Right hindlimb (tissue), 1 donor: ENCODE measurements around the gene RPS6KA3.
"Not testable (repeated sequence)": the region's sequence is repeated elsewhere in the genome, so short reads cannot be mapped to it uniquely, and the experiment has no call there.

Source experiments
- DNase-seq: peaks from one replicate; pipeline ENCODE4 v3.0.0-alpha.2; 2018

RPS6KA3 gene

DNA sequence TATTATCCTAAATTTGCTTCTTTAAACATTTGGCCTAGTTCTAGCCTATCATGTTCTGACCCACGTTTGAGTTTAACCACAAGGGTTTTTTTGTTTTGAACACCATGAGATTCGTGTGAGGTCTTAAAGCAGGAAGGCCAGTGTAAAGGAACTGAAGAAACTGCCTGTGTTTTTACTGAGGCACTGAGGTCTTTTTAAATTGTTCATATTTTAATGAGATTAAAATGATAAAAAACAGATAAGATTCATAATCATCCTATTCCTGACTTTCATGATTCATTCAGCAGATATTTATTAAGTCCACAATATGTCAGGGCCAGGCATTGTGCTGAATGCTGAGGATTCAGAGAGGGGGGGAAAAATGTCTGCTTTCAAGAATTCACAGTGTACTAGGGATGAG is 3.2 kb downstream of the RPS6KA3 start:
- no peak for DNase-seq

DNA sequence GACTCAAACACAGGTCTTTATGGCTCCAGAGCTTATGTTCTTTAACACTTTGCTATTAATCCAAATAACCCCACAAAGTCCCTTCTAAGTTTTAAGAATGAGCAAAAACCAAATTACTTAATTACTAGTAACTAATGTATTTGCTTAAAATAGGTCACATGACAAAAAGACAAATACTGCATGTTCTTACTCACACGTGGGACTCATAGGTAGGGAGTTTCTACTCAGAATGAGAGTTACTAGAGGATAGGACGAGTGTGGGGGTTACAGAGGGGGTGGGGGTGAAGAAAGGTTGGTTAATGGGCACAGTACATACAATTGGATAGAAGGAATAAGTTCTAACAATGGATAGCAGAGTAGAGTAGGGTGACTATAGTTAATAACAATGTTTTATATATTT is 5.8 kb downstream of the RPS6KA3 start:
- DNase-seq, result no peak

DNA sequence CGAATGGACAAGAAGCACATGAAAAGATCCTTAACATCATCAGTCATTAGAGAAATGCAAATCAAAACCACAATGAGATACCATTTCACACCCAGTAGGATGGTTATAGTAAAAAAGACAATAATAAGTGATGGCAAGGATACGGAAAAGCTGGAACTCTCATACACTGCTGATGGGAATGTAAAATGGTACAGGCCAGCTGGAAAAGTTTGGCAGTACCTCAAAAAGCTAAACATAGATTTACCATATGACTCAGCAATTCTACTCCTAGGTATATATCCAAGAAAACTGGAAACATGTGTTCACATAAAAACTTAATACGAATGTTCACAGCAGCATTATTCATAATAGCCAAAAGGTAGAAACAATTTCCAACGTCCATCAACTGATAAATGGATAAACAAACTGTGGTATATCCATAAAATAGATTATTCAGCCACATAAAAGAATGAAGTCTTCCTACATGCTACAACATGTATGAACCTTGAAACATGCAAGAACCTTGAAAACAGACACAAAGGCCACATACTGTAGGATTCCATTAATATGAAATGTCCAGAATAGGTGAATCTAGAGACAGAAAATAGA is 11.9 kb downstream of the RPS6KA3 start:
- no peak for DNase-seq

DNA sequence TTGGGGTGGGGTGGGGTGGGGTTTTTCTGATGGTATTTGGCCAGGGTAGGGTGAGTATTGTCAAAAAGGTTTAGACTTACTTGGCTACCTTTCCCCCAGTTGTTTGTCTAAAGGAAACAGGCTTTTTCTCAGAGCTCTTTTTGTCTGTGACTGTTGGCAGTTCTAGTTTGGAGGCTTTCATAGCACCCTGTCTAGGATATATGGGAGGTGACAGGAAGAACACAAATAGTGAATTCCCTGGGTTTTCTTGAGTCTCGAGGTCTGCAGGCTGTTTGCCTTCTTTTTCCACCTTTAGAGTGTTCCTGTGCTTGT is 13.5 kb downstream of the RPS6KA3 start:
- no peak for DNase-seq

DNA sequence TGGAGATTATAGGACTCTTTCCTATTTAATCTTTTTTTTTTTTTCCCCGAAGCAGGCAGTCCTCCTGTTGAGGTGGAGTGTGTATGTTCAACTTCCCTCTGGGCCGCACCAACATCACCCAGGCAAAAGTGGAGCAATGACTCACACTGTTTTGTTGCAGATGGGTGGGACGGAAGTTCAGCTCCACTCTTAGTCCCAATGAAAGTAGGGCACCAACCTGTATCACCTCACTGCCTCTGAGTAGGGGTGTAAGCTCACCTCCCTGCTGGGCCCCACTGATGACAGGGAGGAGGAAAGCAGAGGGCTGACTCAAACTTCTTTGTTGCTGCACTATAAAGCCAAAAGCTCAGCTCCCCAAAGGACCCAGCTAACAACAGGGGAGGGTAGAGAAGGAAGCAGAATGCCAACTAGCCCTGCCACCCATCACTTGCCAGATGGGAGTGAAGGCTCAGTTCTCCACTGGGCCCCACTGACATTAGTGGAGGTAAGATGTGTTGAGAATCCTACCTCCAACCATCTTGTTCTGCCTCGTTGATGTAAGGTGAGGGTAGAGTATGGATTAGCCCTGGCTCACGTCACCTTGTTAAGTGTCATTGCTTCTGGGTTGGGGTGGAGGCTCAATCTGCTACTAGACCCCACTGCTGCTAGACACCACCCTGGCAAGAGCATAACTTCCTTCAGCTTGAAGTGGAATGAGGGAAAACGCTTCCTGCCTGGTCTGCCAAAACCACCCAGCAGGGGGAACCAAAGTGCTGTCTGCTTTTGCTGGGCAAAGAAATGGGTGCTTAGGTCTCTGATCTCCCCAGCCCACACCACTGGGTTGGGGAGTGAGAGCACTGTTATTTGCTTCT is 14.1 kb downstream of the RPS6KA3 start:
- peak; percentile 17 for DNase-seq

DNA sequence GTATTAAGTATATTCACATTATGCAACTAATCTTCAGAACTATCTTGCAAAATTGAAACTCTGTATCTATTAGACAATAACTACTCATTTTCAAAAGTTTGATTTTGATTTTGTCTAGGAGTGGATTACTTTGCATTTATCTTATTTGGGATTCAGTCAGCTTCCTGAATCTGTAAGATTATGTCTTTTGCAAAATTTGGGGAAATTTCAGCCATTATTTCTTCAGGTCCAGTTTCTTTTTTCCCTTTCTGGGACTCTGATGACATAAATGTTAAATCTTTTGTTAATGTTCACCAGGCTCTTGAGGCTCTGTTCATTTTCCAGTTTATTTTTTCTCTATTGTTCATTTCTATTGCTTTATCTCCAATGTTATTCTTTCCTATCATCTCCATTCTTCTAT is 15.0 kb downstream of the RPS6KA3 start:
- DNase-seq, result no peak

DNA sequence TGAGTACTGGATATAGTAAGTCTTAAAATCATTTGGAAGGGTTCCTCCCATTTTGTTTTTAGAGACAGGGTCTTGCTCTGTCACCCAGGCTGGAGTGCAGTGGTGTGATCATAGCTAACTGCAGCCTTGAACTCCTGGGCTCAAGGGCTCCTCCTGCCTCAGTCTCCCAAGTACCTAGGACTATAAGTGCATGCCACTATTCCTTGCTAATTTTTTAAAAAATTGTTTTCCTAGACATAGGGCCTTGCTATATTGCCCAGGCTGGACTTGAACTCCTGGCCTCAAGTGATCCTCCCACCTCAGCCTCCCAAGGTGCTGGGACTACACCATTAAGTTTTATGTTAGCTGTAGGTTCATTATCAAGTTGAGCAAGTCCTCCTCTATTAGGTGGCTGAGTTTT is 16.6 kb downstream of the RPS6KA3 start:
- DNase-seq, result not testable (repeated sequence)

DNA sequence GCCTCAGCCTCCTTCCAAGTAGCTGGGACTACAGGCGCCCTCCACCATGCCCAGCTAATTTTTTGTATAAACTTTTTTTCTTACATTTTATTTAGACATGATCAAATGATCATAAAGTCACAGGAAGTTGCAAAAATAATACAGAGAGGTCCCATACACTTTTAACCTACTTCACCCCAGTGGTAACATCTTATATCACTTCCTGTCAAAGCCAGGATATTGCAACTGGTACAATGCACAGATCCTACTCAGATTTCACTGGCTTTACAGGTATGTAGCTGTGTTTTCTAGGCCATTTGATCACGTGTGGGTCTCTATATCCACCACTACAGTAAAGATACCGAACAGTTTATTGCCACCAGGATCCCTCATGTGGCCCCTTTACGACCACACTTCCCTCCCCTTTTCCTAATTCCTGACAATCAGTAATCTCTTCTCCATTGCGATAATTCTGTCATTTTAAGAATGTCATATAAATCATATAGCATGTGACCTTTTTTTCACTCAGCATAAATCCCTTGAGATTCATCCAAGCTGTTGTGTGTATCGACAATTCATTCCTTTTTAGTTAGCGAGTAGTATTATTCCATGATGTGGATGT is 18.0 kb downstream of the RPS6KA3 start:
- no peak for DNase-seq

DNA sequence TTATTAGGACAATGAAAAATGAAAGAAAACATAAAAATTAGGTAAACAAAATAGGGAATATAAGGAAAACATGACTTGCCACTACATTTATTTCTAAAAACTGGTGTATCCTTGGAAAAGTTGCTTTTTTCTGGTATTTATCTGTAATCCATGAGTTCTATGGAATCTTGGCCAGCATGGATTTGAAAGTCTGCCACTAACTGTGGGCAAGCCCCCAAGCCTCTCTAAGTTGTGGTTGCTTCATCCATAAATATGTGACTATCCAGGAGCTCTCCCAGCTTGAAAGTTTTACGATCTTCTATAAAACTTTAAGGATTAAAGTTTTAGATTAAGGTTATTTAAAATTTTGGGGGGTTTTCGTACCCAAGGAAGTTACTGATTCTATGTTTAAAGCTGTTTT is 21.8 kb downstream of the RPS6KA3 start:
- DNase-seq, result peak; percentile 62

DNA sequence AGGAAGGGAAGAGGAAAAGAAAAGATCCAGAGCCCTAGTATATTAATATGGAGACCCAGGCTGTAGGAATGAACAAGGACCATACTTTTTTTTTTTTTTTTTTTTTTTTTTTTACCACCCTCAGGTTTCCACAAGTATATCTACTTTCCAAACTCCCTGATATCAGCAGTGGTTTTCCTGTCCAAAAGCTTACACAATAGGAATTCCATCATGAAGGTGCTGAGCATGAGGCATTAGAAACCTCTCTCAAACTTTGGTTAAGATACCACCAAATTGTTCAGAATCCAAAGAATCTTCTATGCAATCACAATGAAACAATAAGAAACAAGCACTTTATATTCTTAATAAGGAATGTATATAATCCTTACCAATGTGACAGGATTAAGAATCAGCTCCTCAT is 26.5 kb downstream of the RPS6KA3 start:
- DNase-seq, result no peak

DNA sequence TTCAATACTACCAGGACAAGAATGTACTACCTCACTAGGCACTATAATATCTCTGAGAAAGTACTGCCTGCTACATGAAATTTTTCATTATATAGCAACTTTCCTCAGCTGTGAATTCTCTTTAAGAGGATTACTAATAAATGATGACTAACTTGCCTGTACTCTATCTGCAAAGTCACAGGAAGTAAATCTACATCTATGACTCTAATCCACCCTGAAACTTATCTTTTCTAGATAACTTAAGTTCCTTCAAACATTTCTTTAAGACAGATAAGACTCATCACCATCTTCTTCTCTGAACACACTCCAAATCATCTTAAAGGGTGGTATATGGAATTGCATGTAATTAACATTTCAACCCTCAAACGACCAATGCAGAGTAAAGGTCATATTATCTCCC is 28.8 kb downstream of the RPS6KA3 start:
- no peak for DNase-seq

DNA sequence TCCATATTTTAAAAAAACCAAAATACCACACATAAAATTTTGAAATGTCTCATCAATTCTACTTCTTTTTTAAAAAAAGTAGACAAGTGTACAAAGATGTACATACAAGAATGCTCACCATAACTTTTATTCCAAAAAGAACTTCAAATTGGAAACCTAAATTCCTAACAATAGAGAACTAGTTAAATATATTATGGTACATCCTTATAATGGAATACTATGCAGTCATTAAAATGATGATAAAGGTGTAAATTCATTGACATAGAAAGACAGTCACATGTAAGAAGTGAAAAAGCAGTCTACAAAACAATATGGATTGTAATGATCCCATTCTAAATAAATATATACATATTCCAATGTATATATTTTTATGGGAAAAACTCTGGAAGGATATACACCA is 31.0 kb downstream of the RPS6KA3 start:
- DNase-seq, result no peak

DNA sequence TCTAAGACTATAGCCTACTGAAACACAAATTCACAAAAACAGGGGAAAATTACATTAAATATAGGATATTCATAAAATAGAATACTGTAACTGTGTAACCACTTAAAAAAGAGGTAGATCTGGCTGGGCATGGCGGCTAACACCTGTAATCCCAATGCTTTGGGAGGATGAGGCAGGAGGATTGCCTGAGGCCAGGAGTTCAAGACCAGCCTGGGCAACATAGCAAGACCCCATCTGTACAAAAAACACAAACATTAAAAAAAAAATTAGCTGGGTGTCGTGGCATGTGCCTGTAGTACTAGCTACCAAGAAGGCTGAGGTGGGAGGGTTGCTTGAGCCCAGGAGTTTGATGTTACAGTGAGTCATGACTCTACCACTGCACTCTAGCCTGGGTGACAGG is 33.4 kb downstream of the RPS6KA3 start:
- no peak for DNase-seq

DNA sequence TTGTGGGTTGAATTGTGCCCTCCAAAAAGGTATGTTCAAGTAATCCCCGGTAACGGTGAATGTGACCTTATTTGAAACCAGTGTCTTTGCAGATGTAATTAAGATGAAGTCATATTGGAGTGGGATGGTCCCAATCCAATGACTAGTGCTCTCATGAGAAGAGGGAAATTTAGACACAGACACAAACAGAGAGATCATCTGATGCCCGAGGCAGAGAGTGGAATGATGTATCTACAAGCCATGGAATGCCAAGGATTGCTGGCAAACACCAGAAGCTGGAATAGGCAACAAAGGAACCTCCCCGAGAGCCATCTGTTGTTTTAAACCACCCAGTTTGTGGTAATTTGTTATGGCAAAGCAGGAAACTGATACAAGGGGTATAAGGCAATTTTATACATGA is 35.1 kb downstream of the RPS6KA3 start:
- no peak for DNase-seq

DNA sequence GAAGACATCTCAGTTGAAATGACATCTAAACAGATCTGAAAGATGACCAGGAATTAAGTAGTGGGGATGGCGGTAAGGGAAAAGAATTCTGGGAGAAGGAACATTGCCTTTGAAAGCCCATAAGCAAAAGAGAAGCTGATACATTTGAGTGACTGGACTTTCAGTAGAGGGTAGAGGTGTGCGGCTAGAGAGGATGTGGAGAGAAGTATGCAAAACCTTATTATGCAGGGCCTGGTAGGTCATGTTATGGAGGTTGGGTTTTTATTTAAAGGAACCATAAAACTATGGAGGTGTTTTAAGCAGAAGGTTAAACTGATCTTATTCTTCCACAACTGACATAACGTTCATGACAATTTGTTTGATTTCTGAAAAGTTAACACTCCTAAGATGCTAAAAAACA is 36.3 kb downstream of the RPS6KA3 start:
- no peak for DNase-seq

DNA sequence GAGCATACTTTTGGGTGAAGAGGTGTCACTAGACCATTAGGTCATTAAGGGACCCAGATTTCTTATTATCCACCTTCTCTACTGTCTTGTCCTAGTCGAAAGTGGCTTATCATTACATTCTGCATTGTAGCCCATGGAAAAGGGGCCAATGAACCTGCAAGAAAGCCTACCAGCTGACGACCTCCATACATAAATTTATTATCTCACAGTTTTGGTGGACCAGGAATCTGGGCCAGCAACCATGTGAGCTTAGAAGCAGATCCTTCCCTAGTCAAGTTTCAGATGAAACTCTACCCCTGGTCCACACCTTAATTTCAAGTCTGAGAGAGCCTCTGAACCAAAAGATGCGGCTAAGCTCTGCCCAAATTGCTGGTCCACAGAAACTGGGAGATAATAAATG is 37.6 kb downstream of the RPS6KA3 start:
- DNase-seq, result no peak

DNA sequence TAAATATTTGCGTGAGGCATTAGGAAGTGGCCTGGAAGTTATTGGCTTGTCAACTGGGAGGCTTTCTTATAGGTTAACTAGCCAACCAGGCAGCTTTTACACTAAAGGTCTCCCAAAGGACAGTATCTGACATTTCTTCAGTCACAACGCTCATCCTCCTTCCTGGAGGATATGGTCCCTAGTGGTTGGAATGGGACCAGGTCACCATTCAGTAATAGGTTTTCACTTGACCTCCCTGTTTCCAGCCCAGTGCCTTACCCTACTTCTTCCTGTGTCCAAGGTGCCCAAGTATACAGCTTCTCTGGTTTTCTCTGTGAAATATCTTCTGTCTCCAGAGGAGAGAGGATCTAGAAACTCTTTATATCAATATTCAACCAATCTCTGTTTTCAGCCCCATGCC is 38.5 kb downstream of the RPS6KA3 start:
- no peak for DNase-seq

DNA sequence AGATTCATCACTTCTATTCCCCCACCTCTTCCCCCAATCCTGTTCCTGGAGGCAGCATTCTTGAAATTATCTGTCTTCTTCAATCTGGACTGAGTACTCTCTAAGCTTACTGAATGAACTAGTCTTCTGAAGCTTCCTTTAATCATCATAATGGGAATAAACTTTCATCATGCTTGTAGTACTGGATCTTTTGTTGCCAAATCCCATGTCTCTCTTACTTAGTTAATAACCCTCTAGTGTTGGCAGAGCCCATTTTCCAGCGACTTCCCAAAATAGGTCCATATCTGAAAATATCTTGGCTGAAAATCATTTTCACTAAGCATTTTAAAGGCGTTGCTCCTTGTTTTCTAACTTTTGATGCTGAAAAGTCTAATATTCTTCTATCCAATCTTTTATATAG is 39.6 kb downstream of the RPS6KA3 start:
- DNase-seq, result no peak

DNA sequence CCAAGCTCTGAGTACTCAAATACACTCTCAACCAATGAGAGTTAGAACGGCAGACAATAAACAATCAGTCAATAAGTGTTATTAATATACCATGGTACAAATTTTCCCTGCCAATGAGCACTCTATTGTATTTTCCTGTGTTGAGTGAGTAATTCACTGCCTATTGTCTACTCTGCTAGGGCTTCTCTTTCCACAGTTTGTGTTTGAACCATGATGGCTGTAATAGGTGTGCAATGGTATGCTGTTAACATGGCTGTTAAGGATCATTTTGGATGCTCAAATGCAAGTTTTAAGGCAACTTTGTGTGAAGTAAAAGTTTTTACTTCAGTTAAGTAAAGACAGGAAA is 41.2 kb downstream of the RPS6KA3 start:
- no peak for DNase-seq

DNA sequence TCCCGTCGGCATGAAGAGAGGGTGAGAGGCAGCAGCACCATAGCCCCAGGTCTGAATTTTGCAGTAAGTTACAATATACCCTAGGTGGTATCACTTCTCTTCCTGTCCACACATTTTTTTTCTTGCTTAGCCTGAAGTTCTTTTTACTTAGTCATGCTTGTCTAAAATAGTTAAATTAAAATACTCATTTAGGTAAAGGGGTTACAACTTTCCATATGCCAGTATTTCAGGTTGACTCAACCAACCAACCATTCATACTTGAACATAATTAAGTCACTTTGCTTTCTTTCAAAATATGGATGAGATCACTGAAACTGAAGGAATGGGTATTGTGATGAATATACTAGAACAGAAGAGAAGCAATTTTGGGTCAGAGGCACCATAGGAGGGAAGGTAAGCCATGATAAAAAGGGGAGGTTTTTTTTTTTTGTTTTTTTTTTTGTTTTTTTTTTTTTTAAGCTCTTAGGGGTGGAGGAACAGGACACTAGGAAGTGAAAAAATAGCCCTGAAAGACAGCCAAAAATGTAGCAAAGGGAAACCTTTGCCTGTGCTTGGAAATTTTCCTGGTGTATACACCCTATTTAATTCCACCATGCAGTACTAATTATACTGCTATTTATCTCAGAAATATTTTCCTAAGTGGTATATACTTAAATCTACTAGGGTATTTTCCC is 41.8 kb downstream of the RPS6KA3 start:
- no peak for DNase-seq

DNA sequence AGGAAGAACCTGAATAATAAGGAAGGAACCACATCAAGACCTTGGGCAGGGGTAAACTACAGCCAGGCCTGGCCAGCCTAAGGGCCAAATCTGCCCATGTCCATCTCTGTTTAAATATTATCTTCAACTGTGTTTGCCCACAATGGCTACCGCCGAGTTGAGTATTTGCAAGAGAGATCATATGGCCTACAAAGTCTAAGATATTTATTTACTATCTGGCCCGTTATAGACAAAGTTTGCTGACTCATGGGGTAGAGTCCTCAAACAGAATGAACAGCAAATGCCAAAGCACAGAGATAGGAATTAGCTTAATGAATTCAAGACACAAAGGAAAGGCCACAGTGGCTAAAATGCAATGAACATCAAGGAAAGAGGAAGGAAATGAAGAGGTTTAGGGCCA is 44.8 kb downstream of the RPS6KA3 start:
- no peak for DNase-seq

DNA sequence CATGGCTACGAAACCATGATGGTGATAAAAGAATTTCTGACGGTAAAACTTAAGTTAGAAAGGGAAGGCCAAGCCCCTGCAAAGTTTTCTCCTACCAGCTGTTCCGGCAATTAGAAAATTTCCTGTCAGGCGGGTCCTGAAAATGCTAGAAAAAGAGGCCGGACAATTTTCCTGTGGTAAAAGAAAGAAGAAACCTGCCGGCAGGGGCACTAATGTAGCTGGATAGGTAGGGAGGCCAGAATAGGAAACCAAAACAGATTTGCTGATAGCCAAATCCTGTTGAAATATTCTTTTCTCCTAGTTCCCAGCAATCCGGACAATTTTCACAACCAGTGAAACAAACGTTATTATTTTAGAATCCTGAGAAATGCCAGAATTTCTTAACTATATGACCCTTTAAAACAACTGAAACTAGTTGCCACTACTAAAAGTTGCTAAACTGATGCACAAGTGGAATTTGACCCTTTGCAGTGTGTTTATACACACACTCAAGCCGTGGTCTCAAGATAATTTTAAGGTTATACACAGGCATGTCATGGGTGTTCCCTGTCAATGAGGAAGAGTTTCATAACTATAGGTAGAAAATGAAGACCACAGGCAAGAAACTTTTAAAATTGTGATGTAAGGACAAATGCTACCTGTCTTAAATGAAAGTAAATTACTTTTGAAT is 47.7 kb downstream of the RPS6KA3 start:
- DNase-seq, result peak; percentile 17

DNA sequence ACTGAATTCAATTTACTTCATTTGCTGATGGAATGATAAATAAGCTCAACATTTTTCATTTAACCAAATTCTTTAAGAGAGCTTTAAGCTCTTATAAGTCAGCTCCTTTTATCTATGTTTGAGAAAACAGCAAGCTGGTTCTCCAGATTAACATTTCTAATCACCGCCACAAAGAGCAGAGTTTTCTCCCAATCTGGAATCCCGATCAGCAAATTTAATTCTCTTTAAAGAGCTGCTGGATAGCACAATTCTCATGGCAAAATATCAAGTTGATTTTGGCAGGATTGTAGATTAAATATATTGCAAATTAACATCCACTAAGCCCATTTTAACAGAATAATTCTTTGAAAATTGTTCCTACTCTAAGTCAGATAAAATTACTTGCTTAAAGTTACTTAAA is 48.8 kb downstream of the RPS6KA3 start:
- DNase-seq, result no peak

DNA sequence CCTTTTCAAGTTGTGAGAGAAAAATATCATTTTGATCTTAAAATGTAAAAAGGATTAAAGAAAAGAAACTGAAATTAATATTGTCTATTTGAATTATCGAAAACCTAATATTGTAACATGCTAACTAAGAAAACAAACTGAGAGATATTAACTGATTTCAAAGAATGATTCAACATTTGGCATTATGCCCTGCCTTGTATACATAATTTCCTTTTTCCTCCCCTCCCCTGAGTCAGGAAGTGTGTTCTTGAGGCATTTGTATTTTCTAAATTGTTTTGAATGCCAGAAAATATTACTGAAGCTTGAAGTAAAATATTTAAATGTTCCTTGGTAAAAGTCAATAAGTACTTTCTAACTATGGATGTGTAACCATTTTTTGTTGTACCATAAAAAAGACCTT is 49.4 kb downstream of the RPS6KA3 start:
- DNase-seq, result no peak
